Testis (tissue), 3 donors: ENCODE data around the gene USF1. TPM values are rescaled to one million over a fixed set of nuclear protein-coding genes. Genes with fewer than 3 reads are reported as not detected.

Experiments used
- DNase-seq: peaks from one replicate; pipeline ENCODE4 v3.0.0-alpha.2; 2019
- H3K27ac ChIP-seq, 2 donors: fragments of 200-600 bp; sonication (generic); one replicate each; pipeline ENCODE4 v1.5.1; 2019
- H3K27me3 ChIP-seq: fragments of 200-600 bp; sonication (generic); one replicate; pipeline ENCODE4 v1.5.1; 2019
- H3K36me3 ChIP-seq: fragments of 200-600 bp; sonication (generic); one replicate; pipeline ENCODE4 v1.5.1; 2017; ENCODE audit warnings: low read depth; ENCODE audit errors: missing control alignments
- H3K4me1 ChIP-seq: fragments of 200-600 bp; sonication (generic); one replicate; pipeline ENCODE4 v1.5.1; 2019
- H3K4me3 ChIP-seq, 2 donors: fragments of 200-600 bp; sonication (generic); one replicate each; pipeline ENCODE4 v1.5.1; 2017 to 2019
- H3K9me3 ChIP-seq: fragments of 200-600 bp; sonication (generic); one replicate; pipeline ENCODE4 v1.5.1; 2017
- POLR2A ChIP-seq: fragments of 450-650 bp; IDR thresholded peaks from one replicate; pipeline ENCODE4 v1.6.1; 2017; ENCODE audit warnings: antibody characterized with exemption, mild to moderate bottlenecking, moderate library complexity
- WGBS, 2 donors: methylation state at CpG; one replicate each; pipeline ENCODE4 v1.1.5; 2018; 5-methylcytosine and 5-hydroxymethylcytosine counted together
- intact Hi-C: fragments of 100-400 bp; cut with DNase I; formaldehyde crosslinking; loops from one replicate; pipeline ENCODE4 v1.15.1; 2023; ENCODE audit warnings: low total_unique reads
- polyA plus RNA-seq: library from polyadenylated mRNA; stranded (reverse); fragments of 350-450 nt; fragmentation: Illumina TruSeq; extraction: RNeasy Lipid Tissue Mini Kit (QIAGEN cat#74804); gene quantifications from one replicate; pipeline ENCODE4 v1.2.3, GENCODE V29; 2014; ENCODE audit warnings: low read depth, low replicate concordance; ENCODE audit not compliant: insufficient read depth
- total RNA-seq, 2 donors: library from RNA; depleted of rRNA; stranded (reverse); fragments of >200 nt; gene quantifications; one replicate each; pipeline ENCODE4 v1.2.3, GENCODE V29; 2016
- TF ChIP-seq, protein P1 (sequence below), 3 experiments: fragments of 450-650 bp in 2 of 3; fragments of 200-600 bp in 1 of 3; sonication (generic) in 1 of 3; IDR thresholded peaks; one replicate each; pipeline ENCODE4 v1.5.1; 2016 to 2019; ENCODE audit warnings: antibody characterized with exemption in 3 of 3, mild to moderate bottlenecking in 2 of 3, moderate library complexity in 1 of 3

USF1 gene
- total and polyA plus RNA-seq, 3 donors from 2014 or later: 38.8 to 61.9 (median 50.8) TPM

DNA sequence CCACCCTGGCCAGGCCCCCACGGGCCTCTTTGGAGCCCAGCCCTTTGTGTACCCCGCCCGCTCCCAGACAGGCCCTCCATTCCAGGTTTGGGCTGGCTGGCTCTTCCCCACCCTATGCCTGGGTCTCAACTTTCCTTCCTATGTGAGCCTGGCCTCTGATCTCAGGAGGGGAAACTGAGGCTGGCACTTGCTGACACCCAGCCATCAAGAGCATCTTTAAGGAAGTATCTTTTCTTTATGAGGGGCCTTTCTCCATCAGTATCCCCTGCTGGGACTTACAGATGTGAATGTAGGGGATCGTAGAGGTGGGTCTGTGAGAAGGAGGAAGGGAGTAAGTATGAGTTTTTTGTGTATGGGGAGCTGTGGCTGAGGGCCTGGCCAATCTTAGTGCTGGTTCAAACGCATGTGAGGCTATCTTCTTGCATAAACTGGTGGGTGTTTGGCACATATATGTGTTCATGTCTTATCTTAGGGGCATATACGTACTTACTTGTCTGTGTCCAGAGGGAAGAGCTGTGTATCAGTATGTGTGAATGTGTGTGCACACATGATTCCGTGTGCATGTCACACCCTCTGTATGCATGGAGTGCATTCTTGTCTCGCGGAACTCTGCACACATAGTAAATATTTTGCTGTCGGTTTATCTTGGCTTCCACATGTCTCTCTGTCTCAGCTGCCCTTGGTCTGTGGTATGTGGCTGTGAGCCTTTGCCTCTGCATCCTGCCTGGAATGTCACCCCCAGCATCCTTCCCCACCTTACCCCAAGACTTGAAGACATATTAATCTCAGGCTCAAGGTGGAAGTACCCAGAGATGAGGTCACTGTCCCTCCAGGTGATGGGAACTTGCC, 38.2 kb upstream of the USF1 start:
- H3K4me3 ChIP-seq: no peak overlapping the region
- intact Hi-C loops: no loop called here
- no peaks in the 10 kb centered on the region for H3K36me3 ChIP-seq
- no peak for DNase-seq
- TF ChIP-seq POLR2A: no peak
- TF ChIP-seq, protein P1, sequence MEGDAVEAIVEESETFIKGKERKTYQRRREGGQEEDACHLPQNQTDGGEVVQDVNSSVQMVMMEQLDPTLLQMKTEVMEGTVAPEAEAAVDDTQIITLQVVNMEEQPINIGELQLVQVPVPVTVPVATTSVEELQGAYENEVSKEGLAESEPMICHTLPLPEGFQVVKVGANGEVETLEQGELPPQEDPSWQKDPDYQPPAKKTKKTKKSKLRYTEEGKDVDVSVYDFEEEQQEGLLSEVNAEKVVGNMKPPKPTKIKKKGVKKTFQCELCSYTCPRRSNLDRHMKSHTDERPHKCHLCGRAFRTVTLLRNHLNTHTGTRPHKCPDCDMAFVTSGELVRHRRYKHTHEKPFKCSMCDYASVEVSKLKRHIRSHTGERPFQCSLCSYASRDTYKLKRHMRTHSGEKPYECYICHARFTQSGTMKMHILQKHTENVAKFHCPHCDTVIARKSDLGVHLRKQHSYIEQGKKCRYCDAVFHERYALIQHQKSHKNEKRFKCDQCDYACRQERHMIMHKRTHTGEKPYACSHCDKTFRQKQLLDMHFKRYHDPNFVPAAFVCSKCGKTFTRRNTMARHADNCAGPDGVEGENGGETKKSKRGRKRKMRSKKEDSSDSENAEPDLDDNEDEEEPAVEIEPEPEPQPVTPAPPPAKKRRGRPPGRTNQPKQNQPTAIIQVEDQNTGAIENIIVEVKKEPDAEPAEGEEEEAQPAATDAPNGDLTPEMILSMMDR (IDR thresholded peaks at IDR 0.05): no peak
- no peaks in the 10 kb centered on the region for H3K9me3 ChIP-seq
- no peaks in the 10 kb centered on the region for H3K4me1 ChIP-seq
- WGBS, 2 donors: 78 to 85% methylated on average over 7 to 10 of the region's 10 CpGs
- no peak overlapping the region for H3K27ac ChIP-seq
- H3K27me3 ChIP-seq: no peaks in the 10 kb centered on the region

DNA sequence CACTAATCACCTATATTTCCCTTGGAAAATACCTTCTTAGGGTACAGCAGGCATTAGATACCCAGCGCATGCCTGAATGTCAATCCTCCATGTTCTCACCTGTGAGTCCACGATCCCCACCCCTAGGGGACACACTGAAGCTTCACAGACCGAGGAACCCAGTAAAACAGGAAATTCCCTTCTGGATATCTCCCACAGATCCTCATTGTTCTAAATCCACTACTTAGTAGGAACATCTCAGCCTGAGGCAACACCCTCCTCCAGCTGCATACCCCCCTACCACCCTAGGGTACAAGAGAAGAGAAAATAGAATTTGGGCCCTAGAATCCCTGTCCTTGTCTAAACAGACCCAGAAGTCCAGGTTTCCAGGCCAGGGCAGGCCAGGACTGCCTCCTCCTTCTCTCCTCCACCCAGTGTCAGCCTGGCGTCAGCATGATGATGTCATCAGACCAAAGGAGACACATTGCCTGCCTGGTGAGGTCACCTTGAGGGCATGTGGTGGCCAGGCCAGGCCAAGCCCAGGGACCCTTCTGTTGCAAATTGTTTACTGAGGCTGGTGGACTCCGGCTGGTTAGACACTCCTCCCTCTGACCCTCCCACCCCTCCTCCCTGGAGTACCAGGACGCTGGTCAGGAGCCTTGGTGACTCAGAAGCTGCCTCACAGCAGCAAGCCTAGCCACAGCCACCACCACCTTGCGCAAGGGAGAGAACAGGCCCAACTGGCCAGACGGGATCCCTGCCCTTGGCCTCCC, 37.4 kb upstream of the USF1 start:
- Histone ChIP-seq H3K4me3 (no peak overlapping the region), H3K27ac (no peak overlapping the region), H3K4me1 (no peaks in the 10 kb centered on the region), H3K36me3 (no peaks in the 10 kb centered on the region), H3K9me3 (no peaks in the 10 kb centered on the region), H3K27me3 (no peaks in the 10 kb centered on the region)
- peak; percentile 23 for DNase-seq
- WGBS, 2 donors: 70 to 89% methylated on average over 4 to 8 of the region's 8 CpGs
- TF ChIP-seq, protein P1 (IDR thresholded peaks at IDR 0.05): no peak
- TF ChIP-seq POLR2A: no peak
- intact Hi-C loops: no loop called here

DNA sequence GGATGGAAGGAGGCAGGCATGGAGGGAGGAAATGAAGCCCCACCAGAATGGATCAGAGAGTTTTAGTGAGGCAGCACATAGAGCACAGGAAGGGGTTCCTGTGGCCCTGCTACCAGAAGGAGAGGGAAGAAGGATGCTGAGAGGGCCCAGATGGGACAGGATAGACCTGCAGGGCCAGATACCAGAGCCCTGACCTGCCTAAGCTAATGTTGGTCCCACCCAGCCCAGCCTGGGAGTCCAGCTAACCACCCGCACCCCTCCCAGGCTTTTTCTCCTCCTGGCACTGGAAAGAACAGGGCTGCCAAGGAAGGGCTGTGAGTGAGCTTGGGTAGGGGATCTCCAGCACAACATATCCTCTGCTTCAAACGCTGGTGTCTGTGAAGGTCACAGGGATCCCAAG, 36.7 kb upstream of the USF1 start:
- no peak overlapping the region for H3K27ac ChIP-seq
- TF ChIP-seq, protein P1 (IDR thresholded peaks at IDR 0.05): no peak
- no peak for TF ChIP-seq POLR2A
- 54 to 63% methylated on average over 2 of the region's 2 CpGs for WGBS, 2 donors
- H3K36me3 ChIP-seq: no peaks in the 10 kb centered on the region
- DNase-seq: no peak
- no peak overlapping the region for H3K4me3 ChIP-seq
- H3K9me3 ChIP-seq: no peaks in the 10 kb centered on the region
- H3K27me3 ChIP-seq: no peaks in the 10 kb centered on the region
- H3K4me1 ChIP-seq: no peaks in the 10 kb centered on the region
- intact Hi-C loops: no loop called here

DNA sequence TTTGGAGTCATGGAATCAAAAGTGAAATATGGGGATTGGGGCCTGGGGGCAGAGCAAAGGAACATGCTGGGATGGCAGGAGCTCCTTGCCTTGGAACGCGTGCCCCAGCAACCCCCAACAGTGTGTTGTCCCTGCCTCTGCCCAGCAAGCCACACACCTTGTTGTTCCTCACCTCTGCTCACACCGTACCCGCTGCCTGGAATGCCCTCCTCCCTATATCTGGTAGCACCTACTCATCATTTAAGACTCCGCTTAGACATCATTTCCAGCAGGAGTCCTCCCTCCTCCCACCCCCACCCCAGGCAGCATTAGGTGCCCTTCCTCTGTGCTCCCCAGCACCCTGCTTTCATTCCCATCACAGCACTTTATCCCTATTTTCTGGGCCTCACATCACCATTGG, 35.7 kb upstream of the USF1 start:
- DNase-seq: no peak
- H3K9me3 ChIP-seq: no peaks in the 10 kb centered on the region
- no peaks in the 10 kb centered on the region for H3K4me1 ChIP-seq
- intact Hi-C loops: no loop called here
- H3K27me3 ChIP-seq: no peaks in the 10 kb centered on the region
- 72 to 75% methylated on average over 5 of the region's 5 CpGs for WGBS, 2 donors
- H3K36me3 ChIP-seq: no peaks in the 10 kb centered on the region
- H3K4me3 ChIP-seq: no peak overlapping the region
- no peak for TF ChIP-seq POLR2A
- TF ChIP-seq, protein P1 (IDR thresholded peaks at IDR 0.05): no peak
- no peak overlapping the region for H3K27ac ChIP-seq
